Activated naive CD8-positive, alpha-beta T cell treated with anti-CD3 and anti-CD28 coated beads, Interleukin-2, amount 50 U/mL, for 16 hours (primary cell): ENCODE results near the gene SLC24A4.
"Not testable (repeated sequence)": the region's sequence is repeated elsewhere in the genome, so short reads cannot be mapped to it uniquely, and the experiment has no call there.

ENCODE experiments used
- DNase-seq: peaks from one replicate; pipeline ENCODE4 v3.0.0-alpha.2; 2020; ENCODE audit warnings: low read depth, low spot score

Gene SLC24A4

DNA sequence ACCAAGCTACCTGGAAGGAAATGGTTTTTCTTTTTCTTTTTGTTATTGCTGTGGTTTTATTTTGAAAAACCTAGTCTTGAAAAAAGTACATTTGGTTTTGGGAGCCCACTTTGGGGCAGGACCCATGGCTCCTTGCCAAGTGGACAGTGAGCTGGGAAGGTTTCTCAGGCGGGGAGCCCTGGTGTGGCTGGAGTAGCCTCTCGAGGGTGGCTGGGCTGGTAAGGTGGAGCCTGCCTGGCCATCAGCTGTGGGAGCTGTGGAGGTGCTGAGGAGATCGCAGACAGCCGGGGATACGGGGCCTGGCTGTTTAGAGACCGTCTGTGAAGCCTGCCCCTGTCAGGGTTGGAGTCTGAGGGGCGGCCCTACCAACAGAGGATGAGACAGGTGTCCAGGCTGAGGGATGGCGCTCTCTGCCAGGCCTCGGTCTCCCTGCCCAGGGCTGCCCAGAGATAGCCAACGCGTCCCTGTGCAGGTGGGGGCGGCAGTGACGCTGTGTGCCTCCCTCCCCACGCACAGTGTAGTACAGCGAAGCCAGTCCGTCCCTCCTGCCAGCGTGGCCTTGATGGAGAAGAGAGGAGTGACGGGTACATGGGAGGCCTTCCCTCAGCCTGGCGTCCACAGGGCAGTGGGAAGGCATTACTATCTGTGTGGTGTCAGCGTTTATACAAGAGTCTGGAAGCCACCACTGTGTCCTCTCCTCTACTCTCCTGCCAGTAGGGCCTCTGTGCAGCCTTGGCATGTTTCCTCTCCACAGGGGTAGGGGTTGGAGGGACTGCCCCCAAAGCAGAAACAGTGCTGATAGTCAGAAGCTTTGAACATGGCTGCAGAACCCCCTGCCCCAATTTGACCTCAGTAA, 196.5 kb downstream of the SLC24A4 start:
- DNase-seq = no peak

GRCh38 chr14:92520102-92521057, 197.4 kb downstream of the SLC24A4 start:
- DNase-seq = no peak

DNA sequence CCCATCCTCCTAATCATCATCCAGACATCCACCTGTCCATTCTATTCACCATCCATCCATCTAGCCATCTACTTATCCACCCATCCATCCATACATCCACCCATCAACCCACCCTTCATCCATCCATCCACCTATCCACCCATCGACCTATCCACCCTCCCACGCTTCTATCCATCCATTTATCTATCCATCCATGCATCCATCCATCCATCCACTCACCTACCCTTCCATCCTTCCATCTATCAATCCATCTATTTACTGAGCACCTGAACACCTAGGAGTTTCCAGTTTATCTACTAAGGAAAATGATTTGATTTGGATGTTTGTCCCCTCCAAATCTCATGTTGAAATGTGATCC, 198.1 kb downstream of the SLC24A4 start:
- DNase-seq = no peak

DNA sequence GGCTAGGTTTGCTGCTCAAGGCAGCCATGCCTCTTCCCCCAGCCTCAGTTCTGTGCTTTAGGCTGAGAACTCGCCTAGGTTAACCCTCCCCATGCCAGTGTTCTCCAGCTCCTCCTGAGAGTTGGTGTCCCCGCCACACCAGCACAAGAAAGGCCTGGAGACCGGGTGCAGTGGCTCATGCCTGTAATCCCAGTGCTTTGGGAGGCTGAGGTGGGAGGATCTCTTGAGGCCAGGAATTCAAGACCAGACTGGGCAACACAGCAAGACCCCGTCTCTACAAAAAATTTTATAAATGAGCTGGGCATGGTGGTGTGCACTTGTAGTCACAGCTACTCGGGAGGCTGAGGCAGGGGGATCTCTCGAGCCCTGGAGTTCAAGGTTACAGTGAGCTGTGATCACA, 200.8 kb downstream of the SLC24A4 start:
- DNase-seq = no peak

- DNase-seq = no peak
Observed at GRCh38 chr14:92524602-92525185, 201.7 kb downstream of the SLC24A4 start.

DNA sequence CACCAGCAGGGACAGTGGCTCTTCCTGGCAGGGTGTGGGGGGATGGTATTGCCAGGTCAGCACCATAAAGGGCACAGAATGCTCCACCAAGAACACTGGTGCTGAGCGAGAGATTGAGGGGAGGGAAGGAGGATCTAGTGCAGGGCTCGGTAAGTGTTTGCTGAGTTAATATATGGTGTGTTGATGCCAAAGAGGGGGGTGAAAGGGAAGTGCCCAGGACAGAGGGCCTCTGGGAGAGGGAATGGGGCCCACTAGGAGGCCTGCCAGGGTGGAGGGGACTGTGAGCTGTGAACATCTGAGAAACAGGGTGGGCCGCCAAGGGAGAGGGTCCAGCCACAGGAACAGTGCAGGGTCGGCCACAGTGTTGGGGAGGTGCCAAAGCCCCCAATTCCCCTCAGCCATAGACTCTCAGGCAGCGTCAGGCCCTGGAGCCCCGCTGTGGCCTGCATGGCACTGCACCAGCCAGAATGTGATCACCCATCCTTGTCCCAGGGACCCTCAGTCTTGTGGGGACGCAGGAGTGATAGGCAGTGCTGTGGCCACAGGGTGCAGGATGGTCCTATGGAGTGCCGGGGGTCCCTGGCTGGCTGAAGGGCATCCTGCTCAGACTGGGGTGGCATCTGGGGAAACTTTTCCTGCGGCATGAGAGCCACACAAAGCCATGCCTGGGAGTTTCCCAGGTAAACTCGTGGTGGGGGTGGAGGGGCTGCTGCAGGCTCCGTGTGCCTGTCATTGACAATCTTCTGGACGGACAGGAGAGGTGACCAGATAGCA, 202.5 kb downstream of the SLC24A4 start:
- DNase-seq = no peak

DNA sequence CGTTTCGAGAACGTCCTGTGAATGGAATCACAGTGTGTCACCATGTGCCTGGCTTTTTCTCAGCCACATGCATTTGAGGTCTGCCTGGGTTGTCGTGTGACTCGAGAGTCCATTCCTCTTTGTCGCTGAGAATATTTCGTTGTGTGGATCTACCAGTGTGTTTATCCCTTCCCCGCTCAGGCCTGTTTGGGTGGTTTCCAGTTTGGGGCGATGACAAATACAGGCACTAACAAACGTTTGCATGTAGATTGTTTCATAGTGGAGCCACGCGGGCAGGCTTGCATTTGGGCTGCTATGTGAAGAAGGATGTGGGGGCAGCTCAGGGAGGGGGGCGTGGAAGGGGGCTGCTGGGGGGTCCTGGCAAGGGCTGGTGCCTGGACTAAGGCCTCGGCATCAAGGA, 204.8 kb downstream of the SLC24A4 start:
- DNase-seq = no peak

- DNase-seq = no peak
Observed at GRCh38 chr14:92528486-92529100, 205.6 kb downstream of the SLC24A4 start.

DNA sequence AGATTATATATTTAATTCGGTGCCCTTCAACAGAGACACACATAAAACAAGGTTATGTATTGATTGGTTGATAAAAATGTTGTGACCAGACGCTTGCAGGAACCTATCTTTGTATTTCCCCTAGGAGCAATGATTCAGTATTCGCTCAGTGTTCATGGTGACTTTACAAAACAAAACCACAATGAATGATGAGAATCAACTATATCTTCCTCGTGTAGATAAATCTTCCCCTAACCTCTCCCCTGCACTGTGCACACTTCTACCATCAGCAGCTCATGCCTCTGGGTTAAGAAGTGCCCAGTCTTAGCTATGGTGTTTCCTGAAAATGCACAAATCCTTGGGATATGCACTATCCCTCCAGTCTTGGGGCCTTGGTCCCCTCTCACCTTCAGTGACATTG, 206.9 kb downstream of the SLC24A4 start:
- DNase-seq = no peak

- peak; percentile 76 for DNase-seq
Observed at GRCh38 chr14:92531106-92531873, 208.3 kb downstream of the SLC24A4 start.

DNA sequence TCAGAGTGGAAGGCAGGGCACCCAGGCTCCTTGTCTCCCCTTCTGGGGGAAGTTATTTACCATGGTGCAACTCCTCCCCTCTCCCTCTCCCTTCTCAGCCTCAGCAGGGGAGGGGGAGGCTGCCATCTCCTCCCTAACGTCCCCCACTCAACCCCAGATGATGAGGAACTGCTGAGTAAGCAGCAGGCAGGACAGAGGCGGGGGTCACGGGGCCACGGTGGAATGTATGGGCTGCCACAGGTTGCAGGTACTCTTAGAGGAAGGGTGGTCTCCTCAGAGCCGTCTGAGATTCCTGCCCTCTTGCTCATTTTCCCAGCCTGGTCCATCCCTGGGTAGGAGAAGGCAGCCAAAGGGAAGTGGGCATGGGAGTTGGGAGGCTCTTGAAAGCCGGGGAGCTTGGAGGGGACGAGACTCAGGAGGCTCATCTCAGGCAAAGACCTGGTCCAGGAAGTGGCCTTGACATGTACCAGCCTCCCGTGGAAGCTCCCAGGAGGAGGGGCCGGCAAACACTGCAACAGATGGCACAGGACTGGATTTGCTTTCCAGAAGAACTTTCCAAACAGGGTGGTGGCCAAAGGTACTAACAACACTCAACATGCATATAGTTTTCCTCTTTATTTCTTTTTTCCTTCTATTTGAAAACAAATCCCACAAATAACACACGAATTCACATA, 209.7 kb downstream of the SLC24A4 start:
- DNase-seq = no peak

DNA sequence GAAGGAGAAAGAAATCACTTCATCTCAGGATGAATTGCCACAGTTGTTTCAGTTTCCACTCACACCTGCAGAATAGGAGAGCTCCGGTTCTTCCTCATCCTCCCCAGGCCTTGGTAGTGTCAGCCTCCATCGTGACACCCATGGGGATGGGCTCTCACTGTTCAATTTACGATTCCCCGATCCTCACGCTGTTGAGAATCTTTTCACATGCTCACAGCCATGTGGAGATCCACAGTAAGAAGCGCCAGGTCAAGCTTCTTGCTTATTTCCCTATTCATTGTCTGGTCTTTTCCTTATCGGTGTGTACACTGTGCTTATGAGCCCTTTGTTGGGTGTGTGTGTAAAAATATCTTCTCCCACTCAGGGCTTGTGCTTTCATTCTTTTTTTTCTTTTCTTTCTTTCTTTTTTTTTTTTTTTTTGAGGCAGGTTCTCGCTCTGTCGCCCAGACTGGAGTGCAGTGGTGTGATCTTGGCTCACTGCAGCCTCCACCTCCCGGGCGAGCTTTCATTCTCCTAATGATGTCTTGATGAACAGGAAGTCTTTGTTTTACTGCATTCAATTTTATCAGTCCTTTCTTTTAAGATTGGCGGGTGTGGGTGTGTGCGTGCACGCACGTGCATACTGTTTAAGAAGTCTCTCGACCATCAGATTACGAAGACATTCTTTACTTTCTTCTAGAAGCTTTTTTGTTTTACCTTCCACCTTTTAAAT, 212.1 kb downstream of the SLC24A4 start:
- no peak for DNase-seq

DNA sequence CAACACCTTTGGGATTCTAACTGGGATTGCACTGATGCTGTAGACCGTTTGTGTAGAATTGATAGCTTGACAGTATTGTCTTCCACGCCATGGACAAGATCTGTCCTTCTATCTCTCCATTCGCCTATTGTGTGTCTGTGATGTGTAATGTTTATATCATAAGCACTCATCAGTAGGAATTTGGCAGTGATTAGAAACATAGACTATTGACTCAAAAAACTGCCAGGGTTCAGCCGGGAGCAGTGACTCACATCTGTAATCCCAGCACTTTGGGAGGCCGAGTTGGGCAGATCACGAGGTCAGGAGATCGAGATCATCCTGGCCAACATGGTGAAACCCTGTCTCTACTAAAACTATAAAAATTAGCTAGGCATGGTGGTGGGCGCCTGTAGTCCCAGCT, 213.3 kb downstream of the SLC24A4 start:
- not testable (repeated sequence) for DNase-seq

DNA sequence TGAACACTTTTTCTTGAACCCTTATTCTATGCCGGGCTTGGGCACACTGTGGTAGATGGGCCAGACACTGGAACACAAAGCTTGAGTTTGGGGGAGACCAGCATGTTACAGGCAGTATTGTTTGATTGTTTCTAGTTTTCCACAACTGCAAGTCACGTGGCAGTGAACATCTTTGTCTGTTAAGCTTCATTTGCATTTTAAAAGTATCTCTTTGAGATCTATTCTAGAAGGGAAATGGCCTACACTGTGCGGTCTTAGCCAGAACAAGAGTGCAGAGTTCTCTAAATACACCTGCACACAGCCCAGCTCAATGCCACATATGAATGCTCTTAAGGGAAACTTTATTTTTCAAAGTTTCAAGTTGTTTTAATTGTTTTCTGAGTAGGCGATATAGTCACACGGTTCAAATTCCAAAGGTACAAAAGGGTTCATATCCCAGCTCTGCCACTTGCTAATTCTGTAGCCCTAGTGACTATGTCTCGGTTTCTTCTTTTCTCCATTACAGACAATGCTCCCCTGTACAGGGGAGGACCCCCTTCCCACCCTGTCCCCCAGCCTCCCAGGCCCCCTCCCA, 215.5 kb downstream of the SLC24A4 start:
- DNase-seq = no peak

- DNase-seq = no peak
Observed at GRCh38 chr14:92539419-92539818, 216.5 kb downstream of the SLC24A4 start.

DNA sequence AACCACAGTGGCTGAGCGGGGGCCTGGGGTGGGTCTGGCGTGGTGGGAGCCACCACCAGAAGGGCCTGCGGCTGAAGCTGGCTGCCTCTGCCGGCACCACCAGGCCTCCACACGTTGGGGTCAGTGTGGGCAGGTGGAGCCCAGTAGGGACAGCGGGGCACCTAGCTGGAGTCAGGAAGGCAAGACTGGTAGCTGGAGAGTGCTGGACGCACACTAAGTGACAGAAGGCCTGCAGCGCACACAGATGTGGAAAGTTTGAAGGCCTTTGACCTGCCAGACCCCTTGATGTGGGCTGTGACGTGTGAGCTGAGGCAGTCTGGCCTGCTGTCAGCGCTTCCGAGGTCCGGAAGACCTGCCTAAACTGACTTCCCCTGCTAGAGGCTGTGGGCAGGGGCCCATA, 216.9 kb downstream of the SLC24A4 start:
- no peak for DNase-seq

GRCh38 chr14:92540472-92541048, 217.6 kb downstream of the SLC24A4 start:
- no peak for DNase-seq
